Testis (tissue), 2 donors: ENCODE results near the gene C11orf21.

Experiments
- POLR2A ChIP-seq: fragments of 450-650 bp; IDR thresholded peaks from one replicate; pipeline ENCODE4 v1.6.1; 2017; ENCODE audit warnings: antibody characterized with exemption, mild to moderate bottlenecking, moderate library complexity
- TF ChIP-seq, protein P1 (sequence below), 3 experiments: fragments of 450-650 bp in 2 of 3; fragments of 200-600 bp in 1 of 3; sonication (generic) in 1 of 3; IDR thresholded peaks; one replicate each; pipeline ENCODE4 v1.5.1; 2016 to 2019; ENCODE audit warnings: antibody characterized with exemption in 3 of 3, mild to moderate bottlenecking in 2 of 3, moderate library complexity in 1 of 3

DNA sequence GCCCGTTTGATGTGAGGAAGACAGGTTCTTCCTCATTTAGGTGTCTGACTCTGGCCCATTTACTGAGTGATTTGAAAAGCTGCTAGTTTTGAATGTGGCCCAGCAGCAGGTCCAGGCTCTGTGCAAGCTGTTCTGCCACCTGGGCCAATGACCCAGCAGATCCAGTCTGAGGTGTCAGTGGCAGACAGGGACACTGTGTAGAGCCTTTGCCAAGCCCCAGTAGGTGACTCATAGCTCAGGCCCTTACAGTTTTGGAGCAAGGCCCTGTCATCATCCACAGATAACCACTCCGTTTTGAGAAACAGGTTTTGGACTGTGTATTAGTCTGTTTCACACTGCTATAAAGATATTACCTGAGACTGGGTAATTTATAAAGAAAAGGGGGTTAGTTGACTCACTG is 24.0 kb upstream of the C11orf21 start:
- TF ChIP-seq, protein P1, sequence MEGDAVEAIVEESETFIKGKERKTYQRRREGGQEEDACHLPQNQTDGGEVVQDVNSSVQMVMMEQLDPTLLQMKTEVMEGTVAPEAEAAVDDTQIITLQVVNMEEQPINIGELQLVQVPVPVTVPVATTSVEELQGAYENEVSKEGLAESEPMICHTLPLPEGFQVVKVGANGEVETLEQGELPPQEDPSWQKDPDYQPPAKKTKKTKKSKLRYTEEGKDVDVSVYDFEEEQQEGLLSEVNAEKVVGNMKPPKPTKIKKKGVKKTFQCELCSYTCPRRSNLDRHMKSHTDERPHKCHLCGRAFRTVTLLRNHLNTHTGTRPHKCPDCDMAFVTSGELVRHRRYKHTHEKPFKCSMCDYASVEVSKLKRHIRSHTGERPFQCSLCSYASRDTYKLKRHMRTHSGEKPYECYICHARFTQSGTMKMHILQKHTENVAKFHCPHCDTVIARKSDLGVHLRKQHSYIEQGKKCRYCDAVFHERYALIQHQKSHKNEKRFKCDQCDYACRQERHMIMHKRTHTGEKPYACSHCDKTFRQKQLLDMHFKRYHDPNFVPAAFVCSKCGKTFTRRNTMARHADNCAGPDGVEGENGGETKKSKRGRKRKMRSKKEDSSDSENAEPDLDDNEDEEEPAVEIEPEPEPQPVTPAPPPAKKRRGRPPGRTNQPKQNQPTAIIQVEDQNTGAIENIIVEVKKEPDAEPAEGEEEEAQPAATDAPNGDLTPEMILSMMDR (IDR thresholded peaks at IDR 0.05) = no peak
- no peak for TF ChIP-seq POLR2A
